Measurements from ENCODE around the gene SHISA6. TPM values are rescaled to one million over a fixed set of nuclear protein-coding genes. Genes with fewer than 3 reads are reported as not detected.

Gene SHISA6
- polyA plus RNA-seq, 1 of the 3 experiments (the other 2 are of a cell fraction) = not detected

DNA sequence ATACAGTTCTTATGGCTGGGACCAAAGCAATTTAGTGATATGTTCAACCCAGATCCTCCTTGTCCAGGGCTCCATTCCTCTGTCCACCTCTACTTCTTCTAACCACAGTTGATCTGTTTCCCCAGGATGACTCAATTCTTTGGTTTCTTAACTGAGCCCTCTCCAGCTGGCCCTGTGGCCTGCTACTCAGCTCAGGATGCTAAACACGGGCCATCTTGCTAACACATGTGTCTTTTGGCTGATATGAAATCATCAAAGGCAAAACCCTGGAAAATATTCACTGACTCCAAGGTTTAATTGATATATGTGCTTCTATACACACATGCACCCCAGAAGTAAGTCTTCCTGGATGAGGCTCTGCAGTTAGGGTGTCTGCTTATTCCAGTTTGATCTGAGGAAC is 43.8 kb downstream of the SHISA6 start:
- Histone ChIP-seq H3K4me3 (ENCODE audit: low read depth in 2 of 2, low read length in 1 of 2) (no peak overlapping the region), H3K79me2 (ENCODE audit: insufficient read depth) (no peaks in the 10 kb centered on the region), H3F3A (replicated peaks; ENCODE audit: insufficient read depth) (no peaks in the 10 kb centered on the region), H3K27ac (ENCODE audit: low read depth in 2 of 2, low read length in 1 of 2) (no peak overlapping the region), H2AFZ (ENCODE audit: low read depth) (no peak overlapping the region), H3K9me2 (no peaks in the 10 kb centered on the region), H3K36me3 (replicated peaks in 1 of 2; ENCODE audit: control insufficient read depth in 1 of 2, insufficient read depth in 2 of 2, low read length in 1 of 2) (no peaks in the 10 kb centered on the region), H3K9ac (no peak overlapping the region), H3K9me3 (no peaks in the 10 kb centered on the region; the same call in 1 of the 2 replicates), H4K20me1 (ENCODE audit: insufficient read depth) (no peaks in the 10 kb centered on the region), H3K27me3 (ENCODE audit: insufficient read depth) (no peaks in the 10 kb centered on the region), H3K4me2 (no peak overlapping the region), H3K4me1 (ENCODE audit: control insufficient read depth in 1 of 2, insufficient read depth in 2 of 2, low read depth in 1 of 2, low read length in 1 of 2) (no peaks in the 10 kb centered on the region)
- CTCF ChIA-PET = no interaction called here
- POLR2A ChIA-PET = no interaction called here
- TF ChIP-seq, protein P1, sequence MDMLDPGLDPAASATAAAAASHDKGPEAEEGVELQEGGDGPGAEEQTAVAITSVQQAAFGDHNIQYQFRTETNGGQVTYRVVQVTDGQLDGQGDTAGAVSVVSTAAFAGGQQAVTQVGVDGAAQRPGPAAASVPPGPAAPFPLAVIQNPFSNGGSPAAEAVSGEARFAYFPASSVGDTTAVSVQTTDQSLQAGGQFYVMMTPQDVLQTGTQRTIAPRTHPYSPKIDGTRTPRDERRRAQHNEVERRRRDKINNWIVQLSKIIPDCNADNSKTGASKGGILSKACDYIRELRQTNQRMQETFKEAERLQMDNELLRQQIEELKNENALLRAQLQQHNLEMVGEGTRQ (IDR thresholded peaks at IDR 0.05; ENCODE audit: borderline replicate concordance, low read depth, low read length) = no peak
- TF ChIP-seq EZH2phosphoT487 (IDR thresholded peaks at IDR 0.05; ENCODE audit: borderline replicate concordance, low read depth) = no peak
- TF ChIP-seq TCF12 (IDR thresholded peaks at IDR 0.05) = no peak
- TF ChIP-seq POLR2AphosphoS5 (IDR thresholded peaks at IDR 0.05; ENCODE audit: low read depth, low read length) = no peak
- no peak for TF ChIP-seq FOSL2 (IDR thresholded peaks at IDR 0.05; ENCODE audit: borderline replicate concordance, low read depth)
- TF ChIP-seq IRF3 (IDR thresholded peaks at IDR 0.05; ENCODE audit: low read depth, low read length) = no peak
- no peak for TF ChIP-seq USF1 (IDR thresholded peaks at IDR 0.05; ENCODE audit: borderline replicate concordance, low read depth)
- DNase-seq = no peak
- 6% methylated on average over 1 of the region's 1 CpG for WGBS (ENCODE audit: low lambda C conversion rate)

DNA sequence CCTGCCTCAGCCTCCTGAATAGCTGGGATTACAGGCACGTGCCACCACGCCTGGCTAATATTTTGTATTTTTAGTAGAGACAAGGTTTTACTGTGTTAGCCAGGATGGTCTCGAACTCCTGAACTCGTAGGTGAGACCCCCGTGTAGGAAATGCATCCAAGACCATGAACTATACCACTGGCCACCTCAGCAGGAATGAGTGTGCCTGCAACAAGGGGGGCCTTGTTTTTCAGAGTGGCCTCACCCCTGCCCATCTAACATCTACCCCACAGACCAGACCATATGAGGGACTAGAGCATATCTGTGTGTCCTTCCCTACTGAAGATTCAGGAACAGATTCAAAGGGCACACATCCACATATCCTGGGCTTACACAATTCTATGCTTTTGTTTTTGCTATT is 44.9 kb downstream of the SHISA6 start:
- Histone ChIP-seq H3K36me3 (replicated peaks in 1 of 2; ENCODE audit: control insufficient read depth in 1 of 2, insufficient read depth in 2 of 2, low read length in 1 of 2) (no peaks in the 10 kb centered on the region), H2AFZ (ENCODE audit: low read depth) (no peak overlapping the region), H3K9me2 (no peaks in the 10 kb centered on the region), H3K4me3 (ENCODE audit: low read depth in 2 of 2, low read length in 1 of 2) (no peak overlapping the region), H3K4me1 (ENCODE audit: control insufficient read depth in 1 of 2, insufficient read depth in 2 of 2, low read depth in 1 of 2, low read length in 1 of 2) (no peaks in the 10 kb centered on the region), H3K79me2 (ENCODE audit: insufficient read depth) (no peaks in the 10 kb centered on the region), H3F3A (replicated peaks; ENCODE audit: insufficient read depth) (no peaks in the 10 kb centered on the region), H3K9ac (no peak overlapping the region), H3K27me3 (ENCODE audit: insufficient read depth) (no peaks in the 10 kb centered on the region), H3K27ac (ENCODE audit: low read depth in 2 of 2, low read length in 1 of 2) (no peak overlapping the region), H3K9me3 (no peaks in the 10 kb centered on the region; the same call in 1 of the 2 replicates), H4K20me1 (ENCODE audit: insufficient read depth) (no peaks in the 10 kb centered on the region), H3K4me2 (no peak overlapping the region)
- ChIA-PET POLR2A (no interaction called here), CTCF (no interaction called here)
- 0% methylated on average over 2 of the region's 5 CpGs for WGBS (ENCODE audit: low lambda C conversion rate)
- TF ChIP-seq, protein P2, sequence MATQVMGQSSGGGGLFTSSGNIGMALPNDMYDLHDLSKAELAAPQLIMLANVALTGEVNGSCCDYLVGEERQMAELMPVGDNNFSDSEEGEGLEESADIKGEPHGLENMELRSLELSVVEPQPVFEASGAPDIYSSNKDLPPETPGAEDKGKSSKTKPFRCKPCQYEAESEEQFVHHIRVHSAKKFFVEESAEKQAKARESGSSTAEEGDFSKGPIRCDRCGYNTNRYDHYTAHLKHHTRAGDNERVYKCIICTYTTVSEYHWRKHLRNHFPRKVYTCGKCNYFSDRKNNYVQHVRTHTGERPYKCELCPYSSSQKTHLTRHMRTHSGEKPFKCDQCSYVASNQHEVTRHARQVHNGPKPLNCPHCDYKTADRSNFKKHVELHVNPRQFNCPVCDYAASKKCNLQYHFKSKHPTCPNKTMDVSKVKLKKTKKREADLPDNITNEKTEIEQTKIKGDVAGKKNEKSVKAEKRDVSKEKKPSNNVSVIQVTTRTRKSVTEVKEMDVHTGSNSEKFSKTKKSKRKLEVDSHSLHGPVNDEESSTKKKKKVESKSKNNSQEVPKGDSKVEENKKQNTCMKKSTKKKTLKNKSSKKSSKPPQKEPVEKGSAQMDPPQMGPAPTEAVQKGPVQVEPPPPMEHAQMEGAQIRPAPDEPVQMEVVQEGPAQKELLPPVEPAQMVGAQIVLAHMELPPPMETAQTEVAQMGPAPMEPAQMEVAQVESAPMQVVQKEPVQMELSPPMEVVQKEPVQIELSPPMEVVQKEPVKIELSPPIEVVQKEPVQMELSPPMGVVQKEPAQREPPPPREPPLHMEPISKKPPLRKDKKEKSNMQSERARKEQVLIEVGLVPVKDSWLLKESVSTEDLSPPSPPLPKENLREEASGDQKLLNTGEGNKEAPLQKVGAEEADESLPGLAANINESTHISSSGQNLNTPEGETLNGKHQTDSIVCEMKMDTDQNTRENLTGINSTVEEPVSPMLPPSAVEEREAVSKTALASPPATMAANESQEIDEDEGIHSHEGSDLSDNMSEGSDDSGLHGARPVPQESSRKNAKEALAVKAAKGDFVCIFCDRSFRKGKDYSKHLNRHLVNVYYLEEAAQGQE (IDR thresholded peaks at IDR 0.05; ENCODE audit: low read depth, low read length) = no peak
- DNase-seq = no peak

Measured in SK-N-SH (cell line).